HepG2 (cell line): ENCODE data around the gene TFDP2. TPM values are rescaled to one million over a fixed set of nuclear protein-coding genes. Genes with fewer than 3 reads are reported as not detected.

Experiments used
- ATAC-seq: fragments of 200-7000 bp; cut with Tn5 transposase; 3 replicates; pipeline ENCODE4 v1.9.1; 2020; ENCODE audit warnings: mild to moderate bottlenecking, moderate library complexity
- BruUV-seq: library from RNA; stranded (reverse); fragments of 400-500 nt; replicated peaks from 2 replicates; lab custom pipeline; 2021; lab: Mats Ljungman, UMichigan
- CTCF ChIA-PET: fragments of 300-600 bp; formaldehyde crosslinking; extraction: SDS; loops from one replicate; lab custom pipeline; 2021; ENCODE audit warnings: low total read pairs, inconsistent platforms, low intra/inter-chr PET ratio; lab: Yijun Ruan, JAX
- POLR2A ChIA-PET: fragments of 350-600 bp; sonication (Branson Sonifier 250); formaldehyde crosslinking; loops from one replicate; lab custom pipeline; 2020; ENCODE audit warnings: antibody characterized with exemption, inconsistent platforms; lab: Yijun Ruan, JAX
- DNase-seq: peaks from one replicate; pipeline ENCODE4 v3.0.0-alpha.2; 2015; ENCODE audit warnings: low spot score
- FAIRE-seq: peaks from 3 replicates; lab custom pipeline; 2011; peaks lifted over from hg19 to GRCh38; lab: Jason Lieb, UNC
- H2AFZ ChIP-seq: one replicate; pipeline ENCODE4 v1.6.1; 2011; ENCODE audit warnings: low read length, inconsistent platforms
- H3K27ac ChIP-seq: fragments of 300-600 bp; 3 replicates; pipeline ENCODE4 v1.8.0; 2011; ENCODE audit warnings: mixed run types, mild to moderate bottlenecking, mixed read lengths, low read length, inconsistent platforms; ENCODE audit not compliant: insufficient read depth; ENCODE audit errors: extremely low read length
- H3K27me3 ChIP-seq, 2 experiments: fragments of 200-600 bp in 1 of 2; 2 replicates in 1 of 2; 3 replicates in 1 of 2; pipeline versions ENCODE4 v1.6.0 to v1.8.0; 2011; ENCODE audit warnings: low read length in 2 of 2, mild to moderate bottlenecking in 2 of 2, moderate library complexity in 2 of 2, inconsistent platforms in 1 of 2; ENCODE audit not compliant: insufficient read depth in 2 of 2, control insufficient read depth in 1 of 2
- H3K36me3 ChIP-seq, 2 experiments: fragments of 200-600 bp in 1 of 2; replicated peaks in 1 of 2; 2 replicates in 1 of 2; 3 replicates in 1 of 2; pipeline versions ENCODE4 v1.5.1 to v1.8.0; 2011; ENCODE audit warnings: low read length in 2 of 2, inconsistent platforms in 1 of 2; ENCODE audit not compliant: insufficient read depth in 2 of 2, control insufficient read depth in 1 of 2
- H3K4me1 ChIP-seq: 2 replicates; pipeline ENCODE4 v1.5.1; 2012; ENCODE audit warnings: low read length, inconsistent platforms; ENCODE audit not compliant: insufficient read depth
- H3K4me2 ChIP-seq: 2 replicates; pipeline ENCODE4 v1.6.0; 2011; ENCODE audit warnings: low read depth, low read length, inconsistent platforms
- H3K4me3 ChIP-seq, 3 experiments: fragments of 200-600 bp in 1 of 3; sonication (generic), shearing (Covaris generic) in 1 of 3; replicated peaks in 1 of 3; 2 replicates each; pipeline ENCODE4 v1.5.1; 2011 to 2016; ENCODE audit warnings: low read length in 3 of 3, inconsistent platforms in 2 of 3, low read depth in 2 of 3, mild to moderate bottlenecking in 2 of 3, control low read depth in 1 of 3, mixed read lengths in 1 of 3; ENCODE audit not compliant: insufficient read depth in 1 of 3
- H3K79me2 ChIP-seq: one replicate; pipeline ENCODE4 v1.6.1; 2011; ENCODE audit warnings: low read length, inconsistent platforms; ENCODE audit not compliant: insufficient read depth
- H3K9ac ChIP-seq: 2 replicates; pipeline ENCODE4 v1.6.0; 2011; ENCODE audit warnings: mild to moderate bottlenecking, low read depth, low read length, inconsistent platforms; ENCODE audit not compliant: insufficient read depth
- H3K9me3 ChIP-seq: 2 replicates; pipeline ENCODE4 v1.5.1; 2012; ENCODE audit warnings: mild to moderate bottlenecking, low read length
- H4K20me1 ChIP-seq: 2 replicates; pipeline ENCODE4 v1.6.0; 2011; ENCODE audit warnings: inconsistent platforms, mild to moderate bottlenecking, low read length, moderate library complexity; ENCODE audit not compliant: insufficient read depth
- ETS1 ChIP-seq: sonication (generic); formaldehyde crosslinking; IDR thresholded peaks from 2 replicates; pipeline ENCODE4 v1.4.0; 2020; ENCODE audit warnings: missing genetic modification reagents
- FOXK2 ChIP-seq: fragments of 450-650 bp; IDR thresholded peaks from 2 replicates; pipeline ENCODE4 v1.6.1; 2016
- KDM5B ChIP-seq: sonication (generic); formaldehyde crosslinking; IDR thresholded peaks from 2 replicates; pipeline ENCODE4 v1.4.0; 2020; ENCODE audit warnings: missing genetic modification reagents, mild to moderate bottlenecking, borderline replicate concordance
- NFATC3 ChIP-seq: sonication (generic); formaldehyde crosslinking; IDR thresholded peaks from 2 replicates; pipeline ENCODE4 v1.5.1; 2020; ENCODE audit warnings: mild to moderate bottlenecking, missing genetic modification reagents
- PHF8 ChIP-seq: sonication (generic); formaldehyde crosslinking; IDR thresholded peaks from 2 replicates; pipeline ENCODE4 v1.5.0; 2020; ENCODE audit warnings: missing genetic modification reagents
- TIGD3 ChIP-seq: sonication (generic); formaldehyde crosslinking; IDR thresholded peaks from 2 replicates; pipeline ENCODE4 v1.5.1; 2020; ENCODE audit warnings: mild to moderate bottlenecking, missing genetic modification reagents, borderline replicate concordance
- ZNF768 ChIP-seq: sonication (generic); formaldehyde crosslinking; IDR thresholded peaks from 2 replicates; pipeline ENCODE4 v1.4.0; 2020; ENCODE audit warnings: missing genetic modification reagents
- WGBS: methylation state at CpG from one replicate; pipeline ENCODE4 v1.1.6; 2017; ENCODE audit warnings: low lambda C conversion rate; 5-methylcytosine and 5-hydroxymethylcytosine counted together
- in situ Hi-C: cut with HindIII; loops from 2 replicates; pipeline ENCODE4 v1.10.0; 2017; ENCODE audit warnings: low pct_unique_long_range_greater_than_20kb; ENCODE audit not compliant: extremely low pct_ligation_motif_present
- intact Hi-C: fragments of 100-400 bp; cut with micrococcal nuclease; formaldehyde crosslinking; loops from one replicate; pipeline ENCODE4 v1.10.0; 2022; ENCODE audit not compliant: unreplicated experiment
- polyA plus RNA-seq, 8 experiments: library from polyadenylated mRNA; depleted of rRNA in 3 of 8; stranded (reverse) in 7 of 8; unstranded in 1 of 8; fragments of >200 nt; fragmentation: Illumina TruSeq in 4 of 8; extraction: Trizol in 4 of 8; gene quantifications; 2 replicates each; pipeline versions ENCODE4 v1.2.1 to v1.2.3, GENCODE V29; 2011 to 2016; ENCODE audit warnings: low read depth in 4 of 8, missing spikeins in 1 of 8, mixed read lengths in 1 of 8; ENCODE audit not compliant: insufficient read depth in 1 of 8
- total RNA-seq, 5 experiments: library from RNA; depleted of rRNA; stranded (reverse); fragments of >200 nt; fragmentation: Illumina TruSeq; extraction: Trizol; gene quantifications; 2 replicates each; pipeline ENCODE4 v1.2.3, GENCODE V29; 2016; ENCODE audit warnings: low read depth in 1 of 5
- TF ChIP-seq, protein P1 (sequence below): sonication (generic); formaldehyde crosslinking; IDR thresholded peaks from 2 replicates; pipeline ENCODE4 v1.8.1; 2023; ENCODE audit warnings: missing genetic modification reagents, mild to moderate bottlenecking, borderline replicate concordance

TFDP2 gene
- total and polyA plus RNA-seq, 2 of the 13 experiments (the other 11 are each of a cell fraction or from before 2014, with no cell fraction given) = 17.9 to 37.4 TPM

DNA sequence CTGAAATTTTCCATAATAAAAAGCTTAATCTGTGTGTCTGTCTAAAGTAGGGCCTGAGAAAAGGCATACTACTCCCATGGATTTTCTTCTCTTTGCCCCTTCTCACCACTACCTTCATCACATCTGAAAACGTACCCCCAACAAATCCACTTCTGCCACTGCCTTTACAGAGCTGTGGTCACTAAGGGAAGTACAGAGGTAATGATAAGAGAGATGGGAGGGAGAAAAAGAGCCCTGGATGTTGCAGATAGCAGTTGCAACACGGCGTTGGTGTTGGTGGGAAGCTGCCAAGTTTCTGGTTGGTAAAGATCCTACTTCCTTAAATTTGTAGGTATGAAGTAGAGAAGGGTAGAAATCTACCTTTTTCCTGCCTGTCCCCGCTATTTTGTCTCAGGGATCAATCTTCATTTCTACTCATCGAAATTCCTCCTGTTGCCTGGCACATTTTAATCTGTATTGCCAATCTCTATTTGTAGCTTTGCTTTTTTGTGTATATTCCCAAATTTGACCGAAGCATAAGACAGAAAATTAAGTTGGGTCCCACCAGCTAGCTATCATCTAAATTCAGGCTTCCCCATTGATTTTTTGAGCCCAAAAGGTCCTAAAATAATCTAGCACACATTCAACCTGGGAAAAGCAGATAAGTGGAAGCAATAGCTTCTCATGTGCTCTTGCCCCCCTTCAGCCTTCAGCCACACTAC lies 102.9 kb downstream of the TFDP2 start:
- intact Hi-C loops = no loop called here
- no peak overlapping the region for H2AFZ ChIP-seq
- no TSS peak for BruUV-seq
- H4K20me1 ChIP-seq = no peaks in the 10 kb centered on the region
- H3K27me3 ChIP-seq = no peaks in the 10 kb centered on the region
- in situ Hi-C loops = no loop called here
- H3K27ac ChIP-seq = no peak overlapping the region
- ChIA-PET POLR2A (no interaction called here), CTCF (no interaction called here)
- no peak overlapping the region for H3K4me3 ChIP-seq
- no peak for TF ChIP-seq NFATC3 (CRISPR knock-in tag)
- TF ChIP-seq PHF8 = no peak
- no peak for TF ChIP-seq ETS1
- no peak for TF ChIP-seq TIGD3
- TF ChIP-seq, protein P1, sequence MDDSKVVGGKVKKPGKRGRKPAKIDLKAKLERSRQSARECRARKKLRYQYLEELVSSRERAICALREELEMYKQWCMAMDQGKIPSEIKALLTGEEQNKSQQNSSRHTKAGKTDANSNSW (CRISPR knock-in tag) = no peak
- TF ChIP-seq KDM5B (CRISPR knock-in tag) = no peak
- no peak for TF ChIP-seq ZNF768 (CRISPR knock-in tag)
- no peak for TF ChIP-seq FOXK2
- 96% methylated on average over 4 of the region's 6 CpGs for WGBS
- no peaks in the 10 kb centered on the region for H3K4me1 ChIP-seq
- no peak overlapping the region for H3K9ac ChIP-seq
- H3K4me2 ChIP-seq = no peak overlapping the region
- H3K79me2 ChIP-seq = no peaks in the 10 kb centered on the region
- H3K9me3 ChIP-seq = no peaks in the 10 kb centered on the region
- DNase-seq (no peak), ATAC-seq (no peak), FAIRE-seq (no peak)
- 0 out of 5 replicates have a peak, but pooled peaks cover 0 to 5% of the 10 kb centered on the region in 2 experiments for H3K36me3 ChIP-seq
